Measurements from ENCODE around the gene TNIK. TPM values are rescaled to one million over a fixed set of nuclear protein-coding genes. Genes with fewer than 3 reads are reported as not detected.

TNIK gene
- total RNA-seq, 2 donors from 2014 or later: 5.6 to 47.1 TPM

DNA sequence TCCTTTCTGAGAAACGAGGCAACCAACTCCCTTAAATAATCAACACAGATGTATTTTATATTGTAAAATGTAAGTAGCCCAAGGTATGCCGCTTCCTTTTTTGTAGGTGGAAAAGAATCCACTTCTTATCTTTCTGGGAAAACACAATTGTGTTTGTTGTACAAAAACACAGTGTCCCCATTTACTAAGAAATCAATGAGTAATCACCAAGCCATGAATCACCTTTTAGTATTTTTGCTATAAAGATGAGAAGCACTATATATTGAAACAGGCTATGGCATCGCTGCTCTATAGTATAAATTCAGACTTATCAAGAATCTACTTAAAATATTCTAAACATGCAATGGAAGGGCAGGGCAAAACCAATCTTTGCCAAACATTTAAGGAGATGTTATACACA is 104.0 kb downstream of the TNIK start:
- intact Hi-C loops (cut with DNase I): no loop called here
- no peak overlapping the region for H3K27ac ChIP-seq
- H3K36me3 ChIP-seq: no peaks in the 10 kb centered on the region
- no peaks in the 10 kb centered on the region for H3K9me3 ChIP-seq
- no peaks in the 10 kb centered on the region for H3K27me3 ChIP-seq (replicated peaks; ENCODE audit: insufficient read depth)
- no peak for DNase-seq (ENCODE audit: low spot score)
- no peak overlapping the region for H3K4me3 ChIP-seq
- 74% methylated on average over 3 of the region's 3 CpGs for WGBS
- TF ChIP-seq POLR2A (IDR thresholded peaks at IDR 0.05) (no peak), POLR2AphosphoS5 (IDR thresholded peaks at IDR 0.05) (no peak)
- TF ChIP-seq, protein P1, sequence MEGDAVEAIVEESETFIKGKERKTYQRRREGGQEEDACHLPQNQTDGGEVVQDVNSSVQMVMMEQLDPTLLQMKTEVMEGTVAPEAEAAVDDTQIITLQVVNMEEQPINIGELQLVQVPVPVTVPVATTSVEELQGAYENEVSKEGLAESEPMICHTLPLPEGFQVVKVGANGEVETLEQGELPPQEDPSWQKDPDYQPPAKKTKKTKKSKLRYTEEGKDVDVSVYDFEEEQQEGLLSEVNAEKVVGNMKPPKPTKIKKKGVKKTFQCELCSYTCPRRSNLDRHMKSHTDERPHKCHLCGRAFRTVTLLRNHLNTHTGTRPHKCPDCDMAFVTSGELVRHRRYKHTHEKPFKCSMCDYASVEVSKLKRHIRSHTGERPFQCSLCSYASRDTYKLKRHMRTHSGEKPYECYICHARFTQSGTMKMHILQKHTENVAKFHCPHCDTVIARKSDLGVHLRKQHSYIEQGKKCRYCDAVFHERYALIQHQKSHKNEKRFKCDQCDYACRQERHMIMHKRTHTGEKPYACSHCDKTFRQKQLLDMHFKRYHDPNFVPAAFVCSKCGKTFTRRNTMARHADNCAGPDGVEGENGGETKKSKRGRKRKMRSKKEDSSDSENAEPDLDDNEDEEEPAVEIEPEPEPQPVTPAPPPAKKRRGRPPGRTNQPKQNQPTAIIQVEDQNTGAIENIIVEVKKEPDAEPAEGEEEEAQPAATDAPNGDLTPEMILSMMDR (IDR thresholded peaks at IDR 0.05): no peak
- no peaks in the 10 kb centered on the region for H3K4me1 ChIP-seq (replicated peaks)

DNA sequence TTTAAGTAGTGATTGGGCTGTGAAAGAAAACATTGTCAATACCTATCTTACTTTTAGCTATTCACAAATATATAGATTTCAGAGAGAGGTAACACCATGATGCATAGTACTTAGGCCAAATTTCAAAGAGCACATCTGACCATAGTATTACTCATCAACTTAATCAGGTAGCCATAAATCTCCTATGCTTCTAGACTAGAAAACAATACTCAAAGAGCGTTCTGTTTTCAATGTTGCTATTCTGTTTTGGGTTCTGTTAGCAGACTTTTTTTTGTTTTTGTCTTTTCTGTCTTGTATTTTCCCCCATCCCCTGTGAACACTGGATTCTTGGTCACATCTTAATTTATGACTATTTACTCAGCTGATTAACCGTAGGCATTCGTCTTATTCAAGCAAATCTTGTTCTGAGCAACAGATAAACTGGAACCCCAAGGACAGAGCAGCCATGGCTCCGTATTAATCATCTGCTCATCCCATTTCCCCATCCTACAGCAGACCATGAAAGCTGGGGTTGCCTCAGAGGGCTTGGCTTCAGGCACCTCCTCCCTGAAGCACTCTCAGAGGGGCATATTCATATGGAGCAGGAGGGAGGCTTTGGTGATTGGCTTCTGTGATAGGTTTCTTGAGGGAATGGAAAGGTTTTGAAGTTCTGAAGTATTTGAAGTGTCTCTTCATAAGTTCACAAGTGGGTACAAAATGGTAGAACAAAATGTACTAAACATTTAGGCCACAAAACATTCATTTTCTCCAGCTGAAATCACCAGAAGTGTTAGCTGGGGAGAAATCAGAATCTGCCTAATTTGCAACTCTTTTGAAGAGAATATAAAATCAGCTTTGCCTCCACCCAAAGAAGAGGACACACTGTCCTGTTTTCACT is 105.3 kb downstream of the TNIK start:
- 80% methylated on average over 4 of the region's 4 CpGs for WGBS
- H3K27ac ChIP-seq: no peak overlapping the region
- intact Hi-C loops (cut with DNase I): no loop called here

DNA sequence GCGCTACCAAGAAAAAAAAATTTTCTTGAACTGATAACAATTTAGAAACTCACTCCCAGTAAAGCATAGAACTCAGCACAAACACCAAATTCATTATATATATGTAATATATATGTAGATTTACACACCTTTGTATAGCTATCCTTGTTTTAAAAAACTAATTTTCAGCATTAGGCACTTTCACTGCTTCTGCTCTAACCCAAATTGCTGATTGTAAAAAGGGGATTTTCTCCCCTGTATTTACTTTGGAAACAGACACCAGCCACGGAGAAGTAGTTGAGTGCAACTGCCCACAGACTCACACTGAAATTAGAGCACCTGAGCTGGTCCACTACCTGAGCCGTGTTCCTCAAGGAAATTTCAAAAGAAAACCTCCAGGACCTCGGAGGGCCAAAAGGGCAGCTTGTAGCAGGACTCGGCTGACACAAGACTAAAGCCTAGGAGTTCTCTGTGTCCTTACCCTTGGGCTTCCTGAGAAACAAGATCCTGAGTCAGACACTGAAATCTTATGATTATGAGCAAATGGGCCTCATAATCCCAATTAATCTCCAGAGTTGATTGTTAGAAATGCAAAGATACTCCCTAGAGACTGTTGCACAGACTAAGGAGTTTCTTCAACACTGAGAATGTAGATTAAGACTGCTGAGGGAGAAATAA is 106.0 kb downstream of the TNIK start:
- Histone ChIP-seq H3K4me1 (replicated peaks) (no peaks in the 10 kb centered on the region), H3K27ac (no peak overlapping the region), H3K36me3 (no peaks in the 10 kb centered on the region), H3K27me3 (replicated peaks; ENCODE audit: insufficient read depth) (no peaks in the 10 kb centered on the region), H3K9me3 (no peaks in the 10 kb centered on the region), H3K4me3 (no peak overlapping the region)
- DNase-seq (ENCODE audit: low spot score): no peak
- TF ChIP-seq POLR2AphosphoS5 (IDR thresholded peaks at IDR 0.05) (no peak), POLR2A (IDR thresholded peaks at IDR 0.05) (no peak)
- TF ChIP-seq, protein P1 (IDR thresholded peaks at IDR 0.05): no peak
- intact Hi-C loops (cut with DNase I): no loop called here
- 86% methylated on average over 5 of the region's 5 CpGs for WGBS

More for the DNA sequence above, 105.3 kb downstream of the TNIK start:
- no peak for DNase-seq (ENCODE audit: low spot score)
- H3K27me3 ChIP-seq (replicated peaks; ENCODE audit: insufficient read depth): no peaks in the 10 kb centered on the region
- H3K4me1 ChIP-seq (replicated peaks): no peaks in the 10 kb centered on the region
- TF ChIP-seq POLR2A (IDR thresholded peaks at IDR 0.05) (no peak), POLR2AphosphoS5 (IDR thresholded peaks at IDR 0.05) (no peak)
- TF ChIP-seq, protein P1 (IDR thresholded peaks at IDR 0.05): no peak
- H3K36me3 ChIP-seq: no peaks in the 10 kb centered on the region
- H3K4me3 ChIP-seq: no peak overlapping the region
- H3K9me3 ChIP-seq: no peaks in the 10 kb centered on the region

DNA sequence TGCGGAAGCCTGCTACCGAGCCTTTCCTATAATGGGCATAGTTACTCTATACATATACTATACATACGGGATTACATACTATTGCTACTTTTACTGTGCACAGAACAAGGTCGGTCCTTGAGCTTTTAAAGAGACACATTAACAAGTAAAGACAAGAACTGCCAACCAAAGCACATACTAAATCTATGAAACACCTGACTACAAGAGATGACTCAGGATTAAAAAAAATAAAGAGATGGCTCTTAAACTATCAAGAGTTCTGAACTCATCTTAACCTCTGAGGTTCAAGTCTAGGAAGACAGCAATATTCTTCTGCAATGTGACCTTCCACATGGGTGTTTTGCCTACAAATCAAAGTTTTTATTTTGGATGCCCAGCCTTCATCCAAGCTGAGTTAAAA is 106.8 kb downstream of the TNIK start:
- WGBS: 72% methylated on average over 4 of the region's 4 CpGs
- H3K9me3 ChIP-seq: no peaks in the 10 kb centered on the region
- TF ChIP-seq, protein P1 (IDR thresholded peaks at IDR 0.05): no peak
- TF ChIP-seq POLR2AphosphoS5 (IDR thresholded peaks at IDR 0.05) (no peak), POLR2A (IDR thresholded peaks at IDR 0.05) (no peak)
- no peak overlapping the region for H3K4me3 ChIP-seq
- H3K4me1 ChIP-seq (replicated peaks): no peaks in the 10 kb centered on the region
- no peaks in the 10 kb centered on the region for H3K36me3 ChIP-seq
- DNase-seq (ENCODE audit: low spot score): no peak
- no peak overlapping the region for H3K27ac ChIP-seq
- intact Hi-C loops (cut with DNase I): no loop called here
- H3K27me3 ChIP-seq (replicated peaks; ENCODE audit: insufficient read depth): no peaks in the 10 kb centered on the region

Measured in prostate gland (tissue), 2 donors.